GM11168 (cell line): ENCODE results near the gene TLCD3B.

Experiments
- in situ Hi-C: fragments of 300-500 bp; cut with MboI; formaldehyde crosslinking; loops from one replicate; pipeline ENCODE4 v1.12.0; 2022; ENCODE audit warnings: low sequenced_read_pairs; ENCODE audit not compliant: unreplicated experiment

The TLCD3B gene

DNA sequence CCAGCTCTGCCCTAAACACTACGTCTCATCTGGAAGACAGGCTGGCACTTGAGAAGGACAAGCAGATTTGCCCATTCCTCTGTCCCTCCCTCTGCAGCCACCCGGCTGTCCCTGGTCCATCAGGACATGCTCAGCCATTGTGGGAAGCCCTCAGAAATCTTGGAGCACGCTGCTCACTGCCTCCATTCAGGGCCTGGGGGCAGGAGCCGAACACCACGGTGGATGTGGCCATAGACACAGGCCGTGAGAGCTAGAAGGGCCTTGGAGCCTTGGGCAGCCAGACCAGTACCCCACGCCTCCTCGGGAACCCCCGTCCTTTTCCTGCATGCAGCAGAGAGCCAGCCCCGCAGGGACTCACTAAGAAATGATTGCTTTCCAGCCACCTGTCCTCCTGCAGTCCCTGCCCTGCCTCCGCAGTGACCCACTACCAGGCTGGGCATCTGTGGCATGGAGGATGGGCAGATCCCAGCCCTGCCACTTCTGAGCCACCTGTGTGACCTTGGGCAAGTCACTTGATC lies 23.6 kb downstream of the TLCD3B start:
- in situ Hi-C loops: no loop called here

DNA sequence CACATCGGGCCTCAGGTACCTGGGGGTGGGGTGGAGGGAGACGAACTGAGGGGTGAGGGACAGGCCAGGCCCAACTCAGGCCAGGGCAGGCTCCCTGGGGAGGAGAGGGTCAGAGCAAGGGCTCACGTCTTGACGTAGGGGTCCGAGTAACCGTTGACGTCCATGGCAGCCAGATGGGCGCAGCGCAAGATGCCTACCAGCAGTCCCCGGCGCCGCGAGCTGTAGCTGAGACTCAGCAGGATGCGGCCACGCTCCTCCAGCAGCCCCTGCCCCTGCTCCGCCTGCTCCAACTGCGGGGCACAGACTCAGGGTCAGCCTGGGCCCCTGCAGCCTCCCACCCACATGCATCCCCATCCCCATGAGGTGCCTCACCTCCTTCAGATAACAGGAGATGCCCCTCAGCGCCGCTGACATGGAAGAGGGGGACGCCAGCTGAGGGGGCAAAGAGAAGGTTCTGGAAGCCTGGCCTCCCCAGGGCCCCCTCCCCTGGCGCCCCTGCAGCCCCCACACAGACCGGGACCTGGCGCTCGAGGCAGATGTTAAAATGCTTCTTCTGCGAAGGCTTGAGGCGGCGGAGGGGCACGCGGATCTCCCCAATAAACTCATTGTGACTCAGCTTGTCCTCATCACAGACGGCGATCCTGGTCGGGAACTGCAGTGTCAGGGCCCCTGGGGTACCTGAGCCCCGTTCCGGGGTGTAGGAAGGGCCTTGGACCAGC lies 24.3 kb downstream of the TLCD3B start:
- in situ Hi-C loops: no loop called here

DNA sequence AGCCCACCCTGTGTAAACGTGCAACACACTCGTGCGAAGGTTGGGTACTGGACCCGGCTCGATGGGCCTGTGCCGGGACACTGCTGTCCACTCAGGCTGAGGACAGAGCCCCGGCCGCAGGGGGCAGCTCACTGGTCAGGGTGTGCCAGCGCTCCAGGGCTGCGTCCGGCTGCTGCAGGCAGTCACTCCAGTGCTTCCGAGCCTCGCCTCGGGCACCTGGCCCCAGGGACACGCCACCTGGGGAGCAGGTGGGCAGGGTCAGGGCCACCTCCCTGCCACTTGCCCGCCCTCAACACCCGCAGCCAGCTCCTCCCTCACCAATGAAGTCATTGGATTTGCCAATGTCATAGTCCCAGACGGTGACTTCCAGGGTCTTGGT lies 25.0 kb downstream of the TLCD3B start:
- in situ Hi-C loops: no loop called here

DNA sequence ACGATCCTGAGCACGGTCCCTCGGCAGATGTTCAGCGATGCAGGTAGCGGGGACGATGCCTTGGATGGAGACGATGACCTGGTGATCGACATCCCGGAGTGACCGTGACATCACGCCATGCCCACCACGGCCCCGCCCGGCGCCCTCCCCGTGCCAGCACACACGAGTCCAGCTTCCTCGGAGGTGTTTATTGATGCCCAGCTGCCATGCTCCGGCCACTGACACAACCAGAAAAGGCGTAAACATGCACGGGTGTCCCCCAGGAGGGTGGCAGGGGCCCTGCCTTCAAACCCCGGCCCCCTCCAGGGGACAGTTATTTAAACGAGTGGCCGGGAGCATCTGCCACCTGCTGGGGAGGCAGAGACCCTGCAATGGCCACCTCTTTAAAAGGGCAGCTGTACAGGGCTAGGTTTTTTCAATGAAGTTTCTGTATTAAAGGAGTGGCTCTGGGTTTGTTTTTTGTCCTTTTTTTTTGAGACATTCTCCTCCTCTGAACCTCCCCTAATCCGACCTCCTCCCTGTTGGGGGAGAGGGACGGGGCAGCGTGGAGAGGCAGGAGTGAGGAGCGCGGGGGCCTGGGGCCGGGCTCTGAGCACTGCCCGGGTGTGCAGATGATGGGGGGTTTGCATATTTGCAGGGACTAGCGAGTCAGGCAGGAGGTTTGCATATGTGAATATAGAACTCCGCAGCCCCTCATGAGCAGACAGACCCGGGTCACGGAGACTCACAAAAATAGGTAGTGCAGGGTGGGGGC lies 25.6 kb downstream of the TLCD3B start:
- in situ Hi-C loops: no loop called here

DNA sequence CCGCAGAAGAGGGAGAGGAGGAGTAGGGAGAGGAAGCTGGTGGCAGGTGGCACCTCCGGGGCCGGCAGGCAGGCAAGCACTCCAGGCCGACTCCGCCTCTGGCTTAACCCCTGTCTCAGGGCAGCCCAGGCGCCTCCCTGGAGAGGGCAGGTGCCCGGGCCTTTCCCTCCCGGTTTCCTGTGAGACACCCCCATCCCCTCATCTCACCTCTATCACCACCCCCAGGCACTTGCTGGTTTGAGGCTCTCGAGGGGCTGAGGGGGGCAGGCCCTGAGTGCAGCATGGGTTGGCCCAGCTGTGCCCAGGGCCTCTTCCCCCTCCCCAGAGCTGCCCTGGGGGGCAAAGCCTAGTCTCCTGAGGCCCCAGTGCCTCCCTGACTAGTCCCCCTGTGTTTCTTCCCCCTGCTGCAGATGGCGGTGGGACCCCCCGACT lies 26.2 kb downstream of the TLCD3B start:
- in situ Hi-C loops: no loop called here

DNA sequence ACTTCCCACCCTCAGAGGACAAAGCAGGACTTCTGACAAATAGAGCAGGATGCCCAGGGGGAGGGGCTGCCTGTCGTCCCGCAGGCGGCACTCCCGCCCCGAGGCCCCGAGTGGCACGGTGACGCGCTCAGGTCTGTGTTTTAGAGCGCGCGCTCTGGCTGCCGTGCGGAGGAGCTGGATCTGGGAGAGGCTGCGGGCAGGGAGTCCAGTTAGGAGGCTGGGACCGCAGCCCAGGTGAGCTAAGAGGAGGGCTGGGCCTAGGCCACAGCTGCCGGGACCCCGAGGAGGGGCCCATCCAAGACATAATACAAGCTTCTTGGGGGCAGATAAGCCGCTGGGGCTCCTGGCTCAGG lies 26.7 kb downstream of the TLCD3B start:
- in situ Hi-C loops: no loop called here

DNA sequence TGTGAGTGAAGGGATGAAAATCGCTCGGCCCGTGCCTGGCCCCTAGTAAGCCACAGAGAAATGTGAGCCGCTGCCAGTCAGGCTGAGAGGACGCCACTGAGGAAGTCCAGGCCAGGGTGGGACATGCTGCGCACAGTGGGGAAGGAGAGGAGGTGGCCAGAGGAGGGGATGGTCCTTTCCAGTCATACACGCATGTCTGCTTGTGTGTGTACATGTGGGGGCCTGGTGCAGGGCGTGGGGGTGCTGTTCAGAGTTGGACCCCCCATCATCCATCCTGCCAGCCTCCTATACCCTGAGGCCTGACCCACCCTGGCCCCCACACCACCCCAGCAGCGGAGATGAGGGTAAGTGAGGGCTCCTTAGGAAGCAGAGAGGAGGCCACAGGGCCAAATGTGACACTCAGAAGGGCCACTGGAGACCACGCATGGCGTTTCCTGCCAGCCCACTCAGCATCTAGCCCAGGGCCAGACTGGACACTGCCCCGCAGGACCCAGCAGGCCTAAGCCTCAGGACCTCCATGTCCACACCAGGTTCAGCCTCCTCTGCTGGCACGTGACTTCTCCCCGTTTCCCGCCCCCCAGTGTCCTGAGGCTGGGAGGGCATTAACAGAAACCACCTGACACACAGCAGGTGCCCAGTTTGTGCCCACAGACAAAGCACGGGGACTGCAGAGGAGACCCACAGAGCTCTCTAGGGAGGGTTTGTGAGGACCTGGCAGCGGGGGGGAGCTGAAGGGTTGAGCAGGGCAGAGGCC lies 27.2 kb downstream of the TLCD3B start:
- in situ Hi-C loops: no loop called here

DNA sequence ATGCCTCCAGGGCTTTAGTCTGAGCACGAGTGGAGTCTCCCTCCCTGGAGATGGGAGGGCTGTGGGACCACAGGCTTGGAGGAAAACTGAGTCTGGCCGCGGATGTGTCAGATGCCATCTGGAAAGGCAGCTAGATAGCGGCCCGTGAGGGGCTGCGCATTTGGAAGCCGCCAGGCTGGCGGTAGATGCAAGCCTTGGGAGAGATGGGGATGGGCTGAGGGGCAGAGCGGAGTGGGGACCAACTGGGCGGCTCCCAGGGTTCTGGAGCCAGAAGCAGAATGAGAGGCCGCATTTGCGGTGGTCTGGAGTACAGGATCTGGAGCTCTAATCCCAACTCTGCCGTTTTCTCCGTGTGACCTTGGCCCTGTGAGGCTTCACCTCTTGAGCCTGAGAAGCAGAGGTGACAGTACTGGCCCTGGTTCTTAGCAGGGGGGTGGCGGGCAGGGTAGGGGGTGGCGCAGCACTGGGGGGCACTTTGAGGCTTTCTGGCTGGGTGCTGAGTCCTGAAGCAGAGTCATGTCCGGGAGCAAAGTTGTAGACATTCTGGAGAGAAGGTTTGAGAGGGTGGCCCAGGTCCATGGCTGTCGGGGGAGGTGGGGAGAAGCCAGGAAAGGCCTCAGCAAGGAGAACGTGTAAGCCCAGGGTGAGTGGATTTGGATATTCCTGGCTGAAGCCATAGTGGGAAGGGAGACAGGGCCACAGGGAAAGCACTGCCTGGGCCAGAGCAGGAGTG lies 28.3 kb downstream of the TLCD3B start:
- in situ Hi-C loops: no loop called here

DNA sequence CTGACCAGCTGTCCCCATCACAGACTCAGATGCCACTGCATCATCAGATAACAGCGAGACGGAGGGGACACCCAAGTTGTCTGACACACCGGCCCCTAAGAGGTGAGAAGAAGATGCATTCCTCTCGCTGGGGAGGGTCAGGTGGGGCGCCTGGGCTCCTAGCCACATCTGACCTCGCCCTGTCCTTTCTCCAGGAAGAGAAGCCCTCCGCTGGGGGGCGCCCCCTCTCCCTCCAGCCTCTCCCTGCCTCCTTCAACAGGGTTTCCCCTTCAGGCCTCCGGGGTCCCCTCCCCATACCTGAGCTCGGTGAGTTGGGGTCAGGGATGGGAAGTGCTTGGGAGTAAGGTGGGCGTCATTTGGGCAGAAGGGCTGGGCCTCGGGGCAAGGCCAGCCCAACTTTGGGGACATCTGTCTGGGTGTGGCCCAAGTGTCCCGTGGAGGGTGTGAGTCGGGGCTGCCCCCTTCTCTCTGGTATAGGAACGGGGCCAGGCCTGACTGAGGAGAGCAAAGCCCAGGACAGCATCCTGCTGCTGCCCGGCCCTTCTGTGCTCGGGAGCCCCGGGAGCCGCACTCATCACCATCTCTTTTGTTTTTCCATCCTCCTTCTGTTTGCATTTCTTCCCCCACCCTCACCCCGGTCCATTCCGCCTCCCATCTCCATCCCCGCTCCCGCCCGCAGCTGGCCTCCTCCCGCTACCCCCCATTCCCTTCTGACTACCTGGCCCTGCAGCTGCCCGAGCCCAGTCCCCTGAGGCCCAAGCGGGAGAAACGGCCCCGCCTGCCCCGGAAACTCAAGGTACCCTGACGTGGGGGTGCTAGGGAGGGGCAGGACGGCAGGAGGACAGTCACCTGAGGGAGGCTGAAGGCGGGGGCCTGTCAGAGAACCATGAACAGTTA lies 30.1 kb downstream of the TLCD3B start:
- in situ Hi-C loops: no loop called here

DNA sequence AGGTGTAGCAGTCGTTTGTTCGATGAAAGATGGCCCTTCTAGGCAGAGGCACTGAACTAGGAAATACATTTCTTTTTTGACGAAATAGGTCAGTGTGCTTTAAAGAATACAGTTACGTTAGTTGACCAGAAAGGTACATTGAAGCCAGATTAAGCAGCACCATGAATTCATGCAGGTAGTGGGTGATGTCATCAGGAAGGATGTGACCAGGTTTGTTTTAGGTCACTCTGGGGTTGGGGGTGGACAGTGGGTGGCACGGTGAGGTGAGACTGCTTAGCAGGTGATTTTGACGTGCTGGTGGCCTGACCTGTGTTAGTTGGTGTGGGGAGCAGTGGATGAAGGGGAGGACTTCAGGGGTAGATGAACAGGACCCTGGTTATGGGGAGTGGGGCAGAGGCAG lies 31.5 kb downstream of the TLCD3B start:
- in situ Hi-C loops: no loop called here

DNA sequence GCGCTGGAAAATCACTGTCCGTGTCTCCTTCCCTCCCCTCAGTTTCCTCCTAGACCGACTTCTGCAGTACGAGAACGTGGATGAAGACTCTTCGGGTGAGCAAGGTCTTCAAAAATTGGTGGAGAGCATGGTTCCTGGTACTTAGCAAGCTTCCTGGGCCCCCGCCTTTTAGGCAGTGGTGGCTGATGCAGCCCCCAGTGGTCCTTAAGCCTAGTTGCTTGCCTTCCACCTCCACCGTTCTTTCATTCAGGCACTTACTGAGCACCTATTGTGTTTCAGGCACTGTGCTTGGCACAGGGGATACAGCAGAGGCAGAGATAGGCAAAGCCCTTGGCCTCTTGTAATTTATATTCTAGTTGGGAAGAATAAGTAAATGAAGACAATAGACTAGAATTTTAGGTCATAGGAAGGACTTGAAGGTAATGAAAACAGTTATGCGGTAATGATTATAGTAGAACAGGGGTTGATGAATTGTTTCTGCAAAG lies 34.3 kb downstream of the TLCD3B start:
- in situ Hi-C loops: no loop called here

DNA sequence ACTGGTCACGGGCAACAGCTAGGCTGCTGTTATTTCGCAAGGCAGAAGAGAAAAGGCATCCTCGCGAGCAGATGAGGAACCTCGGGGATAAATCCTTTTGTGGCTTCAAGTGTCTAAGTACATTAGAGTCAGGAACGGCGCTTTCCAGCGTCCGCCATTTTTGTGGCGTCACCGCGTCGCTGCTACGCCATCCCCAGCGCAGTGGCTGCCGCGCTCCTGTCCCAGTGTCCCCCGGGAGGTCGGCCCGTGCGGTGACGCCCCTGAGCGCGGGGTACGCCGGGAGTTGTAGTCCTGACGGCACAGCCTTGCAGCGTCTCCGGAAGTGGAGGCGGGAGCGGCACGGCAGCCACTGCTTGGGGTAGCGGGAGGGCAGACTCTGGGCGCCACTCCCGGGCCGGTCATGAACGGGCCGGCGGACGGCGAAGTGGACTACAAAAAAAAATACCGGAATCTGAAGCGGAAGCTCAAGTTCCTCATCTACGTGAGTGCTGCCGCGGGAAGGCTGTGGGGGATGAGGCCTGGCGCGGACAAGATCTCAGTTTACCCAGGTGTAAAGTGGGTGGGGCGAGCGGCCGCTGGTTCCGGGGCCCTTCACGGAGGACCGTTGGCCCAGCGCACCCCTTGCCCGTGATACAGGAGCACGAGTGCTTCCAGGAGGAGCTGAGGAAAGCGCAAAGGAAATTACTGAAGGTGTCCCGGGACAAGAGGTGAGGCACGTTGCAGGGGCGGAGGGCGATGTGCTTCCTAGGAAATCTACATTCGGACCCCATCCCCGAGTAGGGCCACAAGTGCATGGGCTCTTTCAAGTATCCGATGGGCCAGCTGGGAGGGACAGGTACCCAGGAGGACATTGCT lies 34.9 kb downstream of the TLCD3B start, which contains the start of gene INO80E:
Gene INO80E (plus strand): TSS at position 331 of the 855 bp plus-strand sequence. CDS start 70 bp downstream, at position 401.
- in situ Hi-C loops: no loop called here

DNA sequence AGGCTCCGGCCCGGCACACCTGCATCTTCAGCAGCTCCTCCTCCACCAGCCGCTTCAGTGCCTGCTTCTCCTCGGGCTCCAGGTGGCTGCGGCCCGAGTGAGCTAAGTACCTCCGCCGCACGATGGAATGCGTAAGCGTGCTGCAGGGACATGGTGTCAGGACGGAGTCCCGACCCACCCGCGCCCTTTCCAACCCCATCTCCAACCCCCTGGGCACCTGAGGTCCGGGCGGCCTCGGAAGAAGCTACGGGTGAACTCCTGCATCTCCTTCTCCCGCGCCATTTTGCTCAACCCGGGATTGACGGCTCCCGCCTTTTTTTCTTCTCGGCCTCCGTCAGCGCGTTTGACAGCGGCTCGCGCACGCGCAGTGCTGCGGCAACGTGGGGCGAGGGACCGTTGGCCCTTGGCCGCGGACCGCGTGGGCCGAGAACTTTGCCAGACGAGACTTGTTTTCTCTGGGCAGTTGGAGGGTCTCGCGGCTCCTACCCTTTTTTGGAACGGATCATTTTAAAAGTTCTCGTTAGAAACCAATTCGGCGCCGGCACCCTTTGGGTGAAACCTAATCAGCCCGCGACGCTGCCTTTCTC lies 35.7 kb downstream of the TLCD3B start, which contains the start of gene HIRIP3:
Gene HIRIP3 (minus strand): TSS at position 294 of the 587 bp plus-strand sequence. CDS start 12 bp downstream, at position 282.
- in situ Hi-C loops: no loop called here

DNA sequence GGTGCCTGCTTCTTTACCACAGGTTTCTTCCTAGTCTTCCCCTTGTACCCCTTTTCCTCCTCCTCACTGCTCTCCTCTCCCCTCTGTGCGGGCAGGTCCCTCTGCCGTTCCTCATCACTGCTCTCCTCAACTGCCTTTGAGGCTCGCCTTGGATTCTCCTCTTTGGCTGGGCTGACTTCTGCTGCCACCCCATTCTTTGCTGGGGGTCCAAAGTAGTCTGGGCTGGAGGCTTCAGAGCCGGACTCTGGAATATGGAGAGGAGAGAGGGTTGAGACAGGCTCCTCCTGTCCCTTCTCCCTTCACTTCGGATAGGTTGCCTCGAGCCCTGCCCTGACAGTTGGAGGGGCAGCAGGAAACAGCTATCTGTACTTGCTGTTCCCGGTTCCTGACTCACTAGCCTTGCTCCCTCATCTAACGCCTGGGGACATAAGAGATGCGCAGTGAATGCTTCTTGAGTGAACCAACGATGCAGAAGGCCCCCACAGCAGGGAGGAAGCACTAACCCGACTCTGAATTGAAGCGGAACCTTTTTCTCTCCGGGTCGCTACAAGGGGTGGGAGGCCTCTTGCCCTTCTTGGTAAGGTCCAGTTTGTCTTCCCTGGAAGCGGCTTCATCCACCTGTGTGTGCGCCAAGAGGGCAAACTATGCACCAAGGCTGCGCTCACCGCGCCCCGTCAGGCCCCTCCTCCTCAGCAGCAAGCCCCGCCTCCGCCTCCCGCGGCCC lies 36.3 kb downstream of the TLCD3B start:
- in situ Hi-C loops: no loop called here

DNA sequence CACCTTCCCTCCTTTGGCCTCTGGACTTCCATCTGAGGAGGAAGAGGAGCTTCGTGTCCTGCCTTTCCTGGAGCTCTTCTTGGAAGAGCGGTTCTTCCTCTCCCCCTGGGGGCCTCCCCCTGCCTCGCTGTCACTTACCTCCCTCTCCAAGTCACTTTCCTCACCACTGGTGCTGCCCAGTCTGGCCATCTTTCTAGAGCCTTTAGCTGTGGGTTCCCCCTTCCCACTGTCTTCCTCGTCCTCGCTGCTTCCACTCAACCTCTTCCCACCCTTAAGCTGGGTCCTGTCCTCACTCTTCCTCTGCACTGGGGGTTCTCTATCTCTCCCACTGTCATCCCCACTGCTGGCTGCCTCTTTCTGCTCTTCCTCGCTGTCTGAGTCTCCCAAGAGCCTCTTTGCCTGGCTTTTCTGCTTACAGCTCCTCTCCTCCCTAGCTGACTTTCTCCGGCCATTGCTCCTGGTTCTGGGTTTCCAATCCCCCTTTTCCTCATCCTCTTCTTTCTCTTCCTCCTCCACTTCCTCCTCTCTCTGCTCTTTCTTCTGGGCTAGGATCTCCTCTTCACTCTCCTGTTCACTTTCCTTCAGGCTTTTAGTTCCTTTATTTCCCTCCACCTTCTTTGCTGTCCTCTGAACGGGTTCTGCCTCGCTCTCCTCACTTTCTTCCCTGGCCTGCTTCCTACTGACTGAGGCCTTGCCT lies 37.0 kb downstream of the TLCD3B start:
- in situ Hi-C loops: no loop called here

DNA sequence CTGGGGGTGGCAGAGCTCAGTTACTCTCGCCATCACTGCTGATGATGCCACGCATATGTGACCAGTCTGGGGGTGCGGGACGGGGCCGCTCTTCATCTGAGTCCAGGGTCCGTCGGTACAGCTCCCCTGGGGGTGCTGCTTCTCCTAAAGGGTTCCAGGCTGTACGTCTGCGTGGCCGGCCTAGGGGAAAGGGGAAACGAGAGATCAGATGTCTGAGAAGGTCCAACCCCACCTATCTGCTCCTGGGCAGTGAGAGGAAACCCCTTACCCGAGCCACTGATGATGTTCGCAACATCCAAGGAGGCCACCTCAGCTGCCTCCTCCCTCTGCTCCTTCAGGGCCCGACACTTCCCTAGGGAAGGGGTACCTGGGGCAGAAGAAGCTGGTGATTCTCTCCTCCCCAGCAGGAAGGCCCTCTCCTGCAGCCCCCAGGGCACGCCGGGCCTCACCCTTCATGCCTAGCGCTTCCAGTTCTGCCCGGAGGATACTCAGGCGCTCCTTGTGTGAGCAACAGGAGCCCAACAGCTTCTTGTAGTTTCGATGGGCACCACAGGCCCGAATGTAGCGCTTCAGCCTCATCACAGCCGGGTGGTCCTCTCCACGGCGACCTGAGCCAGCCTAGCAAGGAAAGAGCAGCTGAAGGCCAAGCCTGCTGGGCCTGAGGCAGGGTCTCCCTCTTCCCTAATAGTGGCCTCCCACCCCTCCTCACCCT lies 37.7 kb downstream of the TLCD3B start:
- in situ Hi-C loops: no loop called here
